OCI-LY7 (cell line): ENCODE measurements around the gene NPFF.

Experiments
- CTCF ChIP-seq: fragments of 200-600 bp; sonication (generic); conservative IDR thresholded peaks from 2 replicates; pipeline ENCODE4 v1.5.1; 2014; ENCODE audit warnings: mild to moderate bottlenecking, antibody characterized with exemption, low read length, moderate library complexity, mixed read lengths
- EZH2phosphoT487 ChIP-seq: fragments of 200-600 bp; sonication (generic); IDR thresholded peaks from 2 replicates; pipeline ENCODE4 v1.6.1; 2018; ENCODE audit warnings: low read depth, borderline replicate concordance, mild to moderate bottlenecking, mixed run types, antibody characterized with exemption, low read length, moderate library complexity, mixed read lengths

GRCh38 chr12:53464685-53465418 lies 42.4 kb downstream of the NPFF start:
- no peak for TF ChIP-seq CTCF
- TF ChIP-seq EZH2phosphoT487, result no peak
